ENCODE measurements around the gene RFWD3. TPM values are rescaled to one million over a fixed set of nuclear protein-coding genes. Genes with fewer than 3 reads are reported as not detected.

RFWD3 gene
- total and polyA plus RNA-seq, 2 of the 13 experiments (the other 11 are each of a cell fraction or from before 2014, with no cell fraction given) = 23.4 to 62.6 TPM

DNA sequence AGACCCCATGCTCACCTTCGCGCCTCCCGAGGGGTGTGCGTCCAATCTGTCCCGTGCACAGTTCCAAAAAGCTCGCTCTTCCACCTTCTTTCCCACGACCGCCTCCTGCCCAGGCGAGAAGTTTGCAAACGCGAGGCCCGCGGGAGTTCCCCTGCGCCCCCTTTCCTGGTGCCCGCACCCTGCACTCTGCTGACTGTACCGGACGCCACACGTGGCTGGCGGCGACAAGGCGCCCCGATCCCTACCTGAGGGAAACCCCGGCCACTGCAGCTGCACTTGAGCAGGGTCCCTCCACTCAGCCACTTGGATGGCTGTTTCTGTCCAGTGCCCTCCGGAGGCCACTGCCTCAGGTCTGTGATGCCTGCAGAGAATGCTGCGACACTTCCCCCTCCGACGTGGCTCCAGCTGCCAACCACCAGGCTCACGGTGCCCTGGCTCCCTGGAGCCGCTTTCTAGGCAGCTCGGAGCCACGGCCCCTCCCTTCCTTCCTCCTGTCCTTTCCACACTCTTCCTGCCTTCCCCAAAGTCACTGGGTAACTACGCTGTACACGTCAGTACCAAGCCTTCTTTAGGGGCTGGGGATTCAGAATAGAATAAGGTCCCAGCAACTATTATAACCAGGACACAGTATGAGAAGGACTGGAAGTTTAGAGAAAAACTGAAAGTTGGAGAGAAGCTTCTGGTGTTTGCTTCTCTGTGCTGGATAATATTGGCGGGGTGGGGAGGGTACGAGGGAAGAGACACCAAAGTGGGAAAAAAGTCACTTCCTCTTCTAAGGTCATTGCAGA lies 34.0 kb upstream of the RFWD3 start, which contains the start of gene MLKL (continued):
- TF ChIP-seq, protein P1, sequence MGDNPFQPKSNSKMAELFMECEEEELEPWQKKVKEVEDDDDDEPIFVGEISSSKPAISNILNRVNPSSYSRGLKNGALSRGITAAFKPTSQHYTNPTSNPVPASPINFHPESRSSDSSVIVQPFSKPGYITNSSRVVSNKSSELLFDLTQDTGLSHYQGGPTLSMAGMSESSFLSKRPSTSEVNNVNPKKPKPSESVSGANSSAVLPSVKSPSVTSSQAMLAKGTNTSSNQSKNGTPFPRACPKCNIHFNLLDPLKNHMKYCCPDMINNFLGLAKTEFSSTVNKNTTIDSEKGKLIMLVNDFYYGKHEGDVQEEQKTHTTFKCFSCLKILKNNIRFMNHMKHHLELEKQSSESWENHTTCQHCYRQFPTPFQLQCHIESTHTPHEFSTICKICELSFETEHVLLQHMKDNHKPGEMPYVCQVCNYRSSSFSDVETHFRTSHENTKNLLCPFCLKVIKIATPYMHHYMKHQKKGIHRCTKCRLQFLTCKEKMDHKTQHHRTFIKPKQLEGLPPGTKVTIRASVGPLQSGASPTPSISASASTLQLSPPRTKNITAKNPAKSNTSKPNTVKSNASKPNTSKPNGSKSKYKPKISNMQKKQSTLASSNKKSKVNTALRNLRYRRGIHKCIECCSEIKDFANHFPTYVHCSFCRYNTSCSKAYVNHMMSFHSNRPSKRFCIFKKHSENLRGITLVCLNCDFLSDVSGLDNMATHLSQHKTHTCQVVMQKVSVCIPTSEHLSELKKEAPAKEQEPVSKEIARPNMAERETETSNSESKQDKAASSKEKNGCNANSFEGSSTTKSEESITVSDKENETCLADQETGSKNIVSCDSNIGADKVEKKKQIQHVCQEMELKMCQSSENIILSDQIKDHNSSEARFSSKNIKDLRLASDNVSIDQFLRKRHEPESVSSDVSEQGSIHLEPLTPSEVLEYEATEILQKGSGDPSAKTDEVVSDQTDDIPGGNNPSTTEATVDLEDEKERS (CRISPR knock-in tag; IDR thresholded peaks at IDR 0.05) = peak; percentile 82; the same call in 1 of the 2 replicates
- TF ChIP-seq ZFP1 (CRISPR knock-in tag; IDR thresholded peaks at IDR 0.05) = peak; percentile 60; the same call in 1 of the 2 replicates
- peak; percentile 26; the same call in 1 of the 2 replicates for TF ChIP-seq ZNF263 (CRISPR knock-in tag; IDR thresholded peaks at IDR 0.05)
- no peak for TF ChIP-seq RORA (CRISPR knock-in tag; IDR thresholded peaks at IDR 0.05)
- TF ChIP-seq WIZ (CRISPR knock-in tag; IDR thresholded peaks at IDR 0.05) = 0 out of 2 replicates have a peak, but pooled peaks have one; percentile 26
- peak; percentile 15; the same call in 1 of the 2 replicates for TF ChIP-seq NR2F6 (IDR thresholded peaks at IDR 0.05)
- peak; percentile 2; the same call in 1 of the 2 replicates for TF ChIP-seq NR2F6 (CRISPR knock-in tag; IDR thresholded peaks at IDR 0.05)
- peak; percentile 88 for TF ChIP-seq HIC2 (CRISPR knock-in tag; IDR thresholded peaks at IDR 0.05; ENCODE audit: low read depth)
- 0 out of 2 replicates have a peak, but pooled peaks have one; percentile 66 for TF ChIP-seq ZNF12 (CRISPR knock-in tag; IDR thresholded peaks at IDR 0.05)
- TF ChIP-seq MAZ (IDR thresholded peaks at IDR 0.05; ENCODE audit: borderline replicate concordance, low read depth, low read length) = no peak
- TF ChIP-seq MAZ (CRISPR knock-in tag; IDR thresholded peaks at IDR 0.05; ENCODE audit: low read depth) = no peak; the same call in 1 of the 2 replicates
- TF ChIP-seq, protein P2, sequence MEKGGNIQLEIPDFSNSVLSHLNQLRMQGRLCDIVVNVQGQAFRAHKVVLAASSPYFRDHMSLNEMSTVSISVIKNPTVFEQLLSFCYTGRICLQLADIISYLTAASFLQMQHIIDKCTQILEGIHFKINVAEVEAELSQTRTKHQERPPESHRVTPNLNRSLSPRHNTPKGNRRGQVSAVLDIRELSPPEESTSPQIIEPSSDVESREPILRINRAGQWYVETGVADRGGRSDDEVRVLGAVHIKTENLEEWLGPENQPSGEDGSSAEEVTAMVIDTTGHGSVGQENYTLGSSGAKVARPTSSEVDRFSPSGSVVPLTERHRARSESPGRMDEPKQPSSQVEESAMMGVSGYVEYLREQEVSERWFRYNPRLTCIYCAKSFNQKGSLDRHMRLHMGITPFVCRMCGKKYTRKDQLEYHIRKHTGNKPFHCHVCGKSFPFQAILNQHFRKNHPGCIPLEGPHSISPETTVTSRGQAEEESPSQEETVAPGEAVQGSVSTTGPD (CRISPR knock-in tag; IDR thresholded peaks at IDR 0.05) = peak; percentile 73; the same call in 1 of the 2 replicates
- 0 out of 2 replicates have a peak, but pooled peaks have one; percentile 66 for TF ChIP-seq CAMTA2 (CRISPR knock-in tag; IDR thresholded peaks at IDR 0.05; ENCODE audit: borderline replicate concordance)
- peak; percentile 82 for TF ChIP-seq TSC22D2 (CRISPR knock-in tag; IDR thresholded peaks at IDR 0.05; ENCODE audit: borderline replicate concordance)
- peak; percentile 82 for TF ChIP-seq HNRNPLL (IDR thresholded peaks at IDR 0.05; ENCODE audit: low read depth, low read length, poor library complexity, severe bottlenecking)
- TF ChIP-seq MBNL3 (CRISPR knock-in tag; conservative IDR thresholded peaks at IDR 0.05) = no peak
- TF ChIP-seq NR2F1 (CRISPR knock-in tag; IDR thresholded peaks at IDR 0.05) = no peak
- no peak for TF ChIP-seq ZNF431 (CRISPR knock-in tag; IDR thresholded peaks at IDR 0.05; ENCODE audit: borderline replicate concordance, low read depth)
- TF ChIP-seq, protein P3, sequence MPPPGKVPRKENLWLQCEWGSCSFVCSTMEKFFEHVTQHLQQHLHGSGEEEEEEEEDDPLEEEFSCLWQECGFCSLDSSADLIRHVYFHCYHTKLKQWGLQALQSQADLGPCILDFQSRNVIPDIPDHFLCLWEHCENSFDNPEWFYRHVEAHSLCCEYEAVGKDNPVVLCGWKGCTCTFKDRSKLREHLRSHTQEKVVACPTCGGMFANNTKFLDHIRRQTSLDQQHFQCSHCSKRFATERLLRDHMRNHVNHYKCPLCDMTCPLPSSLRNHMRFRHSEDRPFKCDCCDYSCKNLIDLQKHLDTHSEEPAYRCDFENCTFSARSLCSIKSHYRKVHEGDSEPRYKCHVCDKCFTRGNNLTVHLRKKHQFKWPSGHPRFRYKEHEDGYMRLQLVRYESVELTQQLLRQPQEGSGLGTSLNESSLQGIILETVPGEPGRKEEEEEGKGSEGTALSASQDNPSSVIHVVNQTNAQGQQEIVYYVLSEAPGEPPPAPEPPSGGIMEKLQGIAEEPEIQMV (CRISPR knock-in tag; IDR thresholded peaks at IDR 0.05; ENCODE audit: low read depth) = no peak
- TF ChIP-seq EHMT2 (IDR thresholded peaks at IDR 0.05; ENCODE audit: borderline replicate concordance, low read depth, low read length) = no peak
- no peak for TF ChIP-seq CC2D1A (CRISPR knock-in tag; IDR thresholded peaks at IDR 0.05)
- TF ChIP-seq ZNF253 (CRISPR knock-in tag; IDR thresholded peaks at IDR 0.05; ENCODE audit: borderline replicate concordance) = no peak; the same call in 1 of the 2 replicates

Measured in HepG2 (cell line).